ENCODE results near the gene ZNF460.
"Not testable (repeated sequence)": the region's sequence is repeated elsewhere in the genome, so short reads cannot be mapped to it uniquely, and the experiment has no call there.

ZNF460 gene

DNA sequence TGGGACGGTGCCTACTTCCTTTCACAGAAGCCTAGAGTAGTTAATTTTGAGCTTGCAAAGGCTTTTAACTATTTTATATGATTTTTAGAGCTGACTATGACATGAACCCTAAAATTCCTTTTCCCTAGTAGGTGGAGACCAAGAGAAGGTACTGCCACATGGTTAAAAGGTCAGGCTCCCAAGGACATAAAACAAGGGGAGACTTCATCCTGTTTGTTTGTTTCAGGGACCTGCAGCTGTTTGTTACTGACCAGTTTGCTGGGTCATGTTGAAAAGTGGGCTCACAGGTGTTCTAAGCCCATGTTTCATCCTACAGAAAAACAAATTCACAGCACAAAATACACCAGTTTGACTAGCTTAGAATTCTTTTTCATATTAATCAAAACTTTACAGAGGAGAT is 3.9 kb upstream of the ZNF460 start:
- Histone ChIP-seq H3K36me3 (ENCODE audit: control insufficient read depth in 5 of 5, insufficient read depth in 5 of 5, low read length in 5 of 5) (peaks cover 0 to 3% (median 3%) of the 10 kb centered on the region in 5 donors), H3K27ac (ENCODE audit: low read depth, low read length) (no peak overlapping the region), H3K9me3 (ENCODE audit: control insufficient read depth in 5 of 5, low read length in 5 of 5) (no peaks in the 10 kb centered on the region), H3K9ac (ENCODE audit: low read length in 5 of 5) (no peak overlapping the region), H3K4me3 (ENCODE audit: low read depth in 1 of 5, low read length in 5 of 5) (no peak overlapping the region), H3K4me1 (ENCODE audit: control insufficient read depth in 5 of 5, insufficient read depth in 5 of 5, low read length in 5 of 5) (peaks cover 0 to 18% (median 13%) of the 10 kb centered on the region in 5 donors), H3K27me3 (ENCODE audit: control insufficient read depth in 5 of 5, insufficient read depth in 4 of 5, low read length in 5 of 5) (no peaks in the 10 kb centered on the region)

DNA sequence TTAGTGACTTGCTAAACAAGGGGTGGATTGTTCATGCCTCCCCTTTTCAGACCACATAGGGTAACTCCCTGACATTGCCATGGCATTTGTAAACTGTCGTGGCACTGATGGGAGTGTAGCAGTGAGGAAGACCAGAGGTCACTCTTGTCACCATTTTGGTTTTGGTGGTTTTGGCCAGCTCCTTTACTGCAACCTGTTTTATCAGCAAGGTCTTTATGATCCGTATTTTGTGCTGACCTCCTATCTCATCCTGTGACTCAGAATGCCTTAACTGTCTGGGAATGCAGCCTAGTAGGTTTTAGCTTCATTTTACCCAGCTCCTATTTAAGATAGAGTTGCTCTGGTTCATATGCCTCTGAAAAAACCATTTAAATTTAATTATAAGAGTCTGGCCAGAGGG is 1.8 kb upstream of the ZNF460 start:
- not testable (repeated sequence) for H3K9ac ChIP-seq (ENCODE audit: low read length in 5 of 5); H3K9me3 ChIP-seq (ENCODE audit: control insufficient read depth in 5 of 5, low read length in 5 of 5); H3K4me3 ChIP-seq (ENCODE audit: low read depth in 1 of 5, low read length in 5 of 5); H3K36me3 ChIP-seq (ENCODE audit: control insufficient read depth in 5 of 5, insufficient read depth in 5 of 5, low read length in 5 of 5); H3K27ac ChIP-seq (ENCODE audit: low read depth, low read length); H3K27me3 ChIP-seq (ENCODE audit: control insufficient read depth in 5 of 5, insufficient read depth in 4 of 5, low read length in 5 of 5)
- peaks cover 5 to 33% (median 28%) of the 10 kb centered on the region in 5 donors for H3K4me1 ChIP-seq (ENCODE audit: control insufficient read depth in 5 of 5, insufficient read depth in 5 of 5, low read length in 5 of 5)

DNA sequence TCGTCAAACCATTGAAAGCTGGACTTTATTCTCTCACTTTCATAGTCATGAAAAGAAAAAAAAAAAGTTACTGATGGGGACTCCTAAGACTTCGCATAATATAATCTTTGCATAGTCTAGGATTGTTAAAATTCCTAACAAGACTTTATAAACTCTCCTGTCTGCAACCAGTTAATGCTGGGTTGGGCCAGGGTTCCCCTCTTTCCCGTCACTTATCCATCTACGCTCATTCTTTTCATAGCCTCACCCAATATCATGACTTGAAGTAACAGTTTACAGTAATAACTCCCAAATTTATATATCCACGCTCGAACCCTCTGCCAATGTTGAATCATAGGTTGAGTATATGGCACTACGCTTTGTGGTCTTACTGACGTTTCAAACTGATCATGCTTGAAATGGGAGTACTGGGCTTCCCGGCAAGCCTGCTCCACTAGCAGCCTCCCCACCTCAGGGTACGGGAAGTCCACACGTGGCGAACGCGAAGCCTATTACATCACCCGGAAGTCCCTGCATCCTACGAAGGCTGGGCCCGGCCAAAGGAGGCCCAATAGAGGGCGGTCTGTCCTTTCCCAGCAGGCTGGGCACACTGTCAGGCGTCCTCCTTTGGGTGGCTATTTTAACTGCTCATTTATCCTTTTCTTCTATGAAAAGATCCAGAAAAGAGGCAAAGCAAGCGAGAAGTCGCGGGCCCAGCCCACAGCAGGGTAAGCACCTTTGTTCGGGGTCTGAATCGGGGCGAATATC is 694 bp upstream of the ZNF460 start:
- peak overlapping the region; percentile 95 to 100 (median 98) for H3K9ac ChIP-seq (ENCODE audit: low read length in 5 of 5)
- no peaks in the 10 kb centered on the region for H3K9me3 ChIP-seq (ENCODE audit: control insufficient read depth in 5 of 5, low read length in 5 of 5)
- H3K27me3 ChIP-seq (ENCODE audit: control insufficient read depth in 5 of 5, insufficient read depth in 4 of 5, low read length in 5 of 5): no peaks in the 10 kb centered on the region
- H3K36me3 ChIP-seq (ENCODE audit: control insufficient read depth in 5 of 5, insufficient read depth in 5 of 5, low read length in 5 of 5): peaks cover 0 to 16% (median 9%) of the 10 kb centered on the region in 5 donors
- H3K4me1 ChIP-seq (ENCODE audit: control insufficient read depth in 5 of 5, insufficient read depth in 5 of 5, low read length in 5 of 5): peaks cover 5 to 33% (median 28%) of the 10 kb centered on the region in 5 donors
- H3K27ac ChIP-seq (ENCODE audit: low read depth, low read length): peak overlapping the region; percentile 99
- peak overlapping the region; percentile 72 to 98 (median 95) for H3K4me3 ChIP-seq (ENCODE audit: low read depth in 1 of 5, low read length in 5 of 5)

DNA sequence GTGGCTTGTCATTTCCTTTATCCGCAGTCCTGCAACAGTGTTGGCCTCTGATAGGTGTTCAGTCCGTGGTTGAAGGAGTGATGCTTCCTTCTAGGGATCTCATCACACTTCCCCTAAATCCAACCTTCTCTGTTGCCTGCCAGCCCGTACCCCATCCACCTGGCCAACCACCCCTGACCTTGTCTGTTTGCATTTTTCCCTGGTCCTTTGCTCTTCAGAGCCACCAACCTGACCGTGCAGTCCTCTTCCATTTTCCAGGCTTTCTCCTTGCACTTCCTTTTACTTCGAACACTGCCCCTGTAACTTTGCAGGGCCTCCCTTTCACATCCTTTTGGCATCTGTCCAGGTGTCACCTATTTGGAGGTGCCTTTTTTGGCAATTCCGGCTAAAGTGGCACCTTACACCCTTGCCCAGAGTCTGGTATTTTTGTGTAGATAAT is 696 bp downstream of the ZNF460 start:
- H3K27me3 ChIP-seq (ENCODE audit: control insufficient read depth in 5 of 5, insufficient read depth in 4 of 5, low read length in 5 of 5): no peaks in the 10 kb centered on the region
- peaks cover 5 to 28% (median 21%) of the 10 kb centered on the region in 5 donors for H3K36me3 ChIP-seq (ENCODE audit: control insufficient read depth in 5 of 5, insufficient read depth in 5 of 5, low read length in 5 of 5)
- H3K9me3 ChIP-seq (ENCODE audit: control insufficient read depth in 5 of 5, low read length in 5 of 5): no peaks in the 10 kb centered on the region
- H3K27ac ChIP-seq (ENCODE audit: low read depth, low read length): peak overlapping the region; percentile 99
- peaks cover 5 to 33% (median 28%) of the 10 kb centered on the region in 5 donors for H3K4me1 ChIP-seq (ENCODE audit: control insufficient read depth in 5 of 5, insufficient read depth in 5 of 5, low read length in 5 of 5)
- H3K9ac ChIP-seq (ENCODE audit: low read length in 5 of 5): peak overlapping the region; percentile 78 to 100 (median 98)
- peak overlapping the region; percentile 72 to 98 (median 95) for H3K4me3 ChIP-seq (ENCODE audit: low read depth in 1 of 5, low read length in 5 of 5)

DNA sequence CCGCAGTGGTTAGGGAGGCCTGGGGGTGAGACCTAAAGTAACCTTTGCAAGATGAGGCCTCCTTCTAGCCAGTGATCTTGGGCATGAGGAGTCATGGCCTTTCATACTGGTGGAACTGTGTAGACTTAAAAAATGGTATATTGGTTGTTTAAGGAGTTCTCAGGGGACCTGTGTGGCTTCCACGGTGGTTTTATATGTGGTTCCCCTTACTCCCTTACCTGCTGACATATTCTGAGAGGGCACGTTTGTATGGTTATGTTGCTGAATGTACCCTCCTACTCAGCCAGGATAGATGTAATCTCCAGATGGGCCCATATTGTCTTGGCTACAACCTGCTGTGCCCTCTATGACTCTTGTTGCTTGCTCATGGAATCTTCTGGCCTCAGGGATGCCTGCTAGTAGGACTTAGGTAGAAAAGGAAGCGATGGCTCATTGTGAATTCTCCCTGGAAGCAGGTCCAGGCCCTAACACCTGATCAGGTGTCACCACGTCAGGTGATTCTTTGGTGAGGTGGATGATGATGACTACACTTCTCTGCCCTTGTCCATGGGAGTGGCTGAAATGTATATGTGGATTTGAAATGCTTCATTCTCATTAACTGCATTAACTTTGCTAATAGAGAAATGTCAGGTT is 1.8 kb downstream of the ZNF460 start:
- H3K9me3 ChIP-seq (ENCODE audit: control insufficient read depth in 5 of 5, low read length in 5 of 5): no peaks in the 10 kb centered on the region
- peak overlapping the region; percentile 23 to 62 (median 39) for H3K9ac ChIP-seq (ENCODE audit: low read length in 5 of 5)
- H3K27me3 ChIP-seq (ENCODE audit: control insufficient read depth in 5 of 5, insufficient read depth in 4 of 5, low read length in 5 of 5): no peaks in the 10 kb centered on the region
- H3K4me1 ChIP-seq (ENCODE audit: control insufficient read depth in 5 of 5, insufficient read depth in 5 of 5, low read length in 5 of 5): peaks cover 5 to 33% (median 28%) of the 10 kb centered on the region in 5 donors
- H3K27ac ChIP-seq (ENCODE audit: low read depth, low read length): peak overlapping the region; percentile 27
- peaks cover 12 to 39% (median 32%) of the 10 kb centered on the region in 5 donors for H3K36me3 ChIP-seq (ENCODE audit: control insufficient read depth in 5 of 5, insufficient read depth in 5 of 5, low read length in 5 of 5)
- peak overlapping the region; percentile 5 to 30 (median 13) for H3K4me3 ChIP-seq (ENCODE audit: low read depth in 1 of 5, low read length in 5 of 5)

DNA sequence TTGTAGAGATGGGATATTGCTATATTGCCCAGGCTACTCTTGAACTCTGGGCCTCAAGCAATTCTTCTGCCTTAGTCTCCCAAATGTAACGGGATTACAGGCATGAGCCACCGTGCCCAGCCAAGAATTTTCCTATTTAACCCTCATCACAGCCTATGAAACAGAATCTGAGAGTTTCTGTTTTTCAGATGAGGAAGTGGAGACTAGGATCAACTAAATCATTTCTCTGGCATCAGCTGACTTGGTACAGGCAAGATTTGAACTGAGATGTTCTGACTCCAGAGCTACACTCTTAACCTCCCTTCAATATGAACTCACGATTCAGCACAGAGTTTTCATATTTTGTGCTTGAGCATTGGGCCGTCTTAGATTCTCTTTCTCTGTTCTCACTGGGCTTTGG is 8.1 kb downstream of the ZNF460 start:
- Histone ChIP-seq H3K9ac (ENCODE audit: low read length in 5 of 5) (no peak overlapping the region), H3K4me1 (ENCODE audit: control insufficient read depth in 5 of 5, insufficient read depth in 5 of 5, low read length in 5 of 5) (peaks cover 0 to 11% (median 0%) of the 10 kb centered on the region in 5 donors), H3K27me3 (ENCODE audit: control insufficient read depth in 5 of 5, insufficient read depth in 4 of 5, low read length in 5 of 5) (no peaks in the 10 kb centered on the region), H3K27ac (ENCODE audit: low read depth, low read length) (no peak overlapping the region), H3K36me3 (ENCODE audit: control insufficient read depth in 5 of 5, insufficient read depth in 5 of 5, low read length in 5 of 5) (peaks cover 48 to 95% (median 86%) of the 10 kb centered on the region in 5 donors), H3K4me3 (ENCODE audit: low read depth in 1 of 5, low read length in 5 of 5) (no peak overlapping the region), H3K9me3 (ENCODE audit: control insufficient read depth in 5 of 5, low read length in 5 of 5) (peaks cover 5 to 15% (median 11%) of the 10 kb centered on the region in 5 donors)

DNA sequence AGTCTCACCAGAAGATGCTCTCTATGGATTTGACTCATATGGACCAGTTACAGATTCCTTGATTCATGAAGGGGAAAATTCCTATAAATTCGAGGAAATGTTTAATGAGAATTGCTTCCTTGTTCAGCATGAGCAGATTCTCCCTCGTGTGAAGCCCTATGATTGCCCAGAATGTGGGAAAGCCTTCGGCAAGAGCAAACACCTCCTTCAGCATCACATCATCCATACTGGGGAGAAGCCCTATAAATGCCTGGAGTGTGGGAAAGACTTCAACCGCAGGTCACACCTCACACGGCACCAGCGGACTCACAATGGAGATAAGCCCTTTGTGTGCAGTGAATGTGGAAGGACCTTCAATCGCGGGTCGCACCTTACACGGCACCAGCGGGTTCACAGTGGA is 10.7 kb downstream of the ZNF460 start:
- H3K36me3 ChIP-seq (ENCODE audit: control insufficient read depth in 5 of 5, insufficient read depth in 5 of 5, low read length in 5 of 5): peaks cover 54 to 84% (median 76%) of the 10 kb centered on the region in 5 donors
- no peaks in the 10 kb centered on the region for H3K27me3 ChIP-seq (ENCODE audit: control insufficient read depth in 5 of 5, insufficient read depth in 4 of 5, low read length in 5 of 5)
- H3K9ac ChIP-seq (ENCODE audit: low read length in 5 of 5): peak overlapping the region in 1 of 5 donors; percentile 23
- no peak overlapping the region for H3K27ac ChIP-seq (ENCODE audit: low read depth, low read length)
- peaks cover 0 to 11% (median 0%) of the 10 kb centered on the region in 5 donors for H3K4me1 ChIP-seq (ENCODE audit: control insufficient read depth in 5 of 5, insufficient read depth in 5 of 5, low read length in 5 of 5)
- H3K4me3 ChIP-seq (ENCODE audit: low read depth in 1 of 5, low read length in 5 of 5): peak overlapping the region in 1 of 5 donors; percentile 24
- peaks cover 5 to 17% (median 14%) of the 10 kb centered on the region in 5 donors for H3K9me3 ChIP-seq (ENCODE audit: control insufficient read depth in 5 of 5, low read length in 5 of 5)

DNA sequence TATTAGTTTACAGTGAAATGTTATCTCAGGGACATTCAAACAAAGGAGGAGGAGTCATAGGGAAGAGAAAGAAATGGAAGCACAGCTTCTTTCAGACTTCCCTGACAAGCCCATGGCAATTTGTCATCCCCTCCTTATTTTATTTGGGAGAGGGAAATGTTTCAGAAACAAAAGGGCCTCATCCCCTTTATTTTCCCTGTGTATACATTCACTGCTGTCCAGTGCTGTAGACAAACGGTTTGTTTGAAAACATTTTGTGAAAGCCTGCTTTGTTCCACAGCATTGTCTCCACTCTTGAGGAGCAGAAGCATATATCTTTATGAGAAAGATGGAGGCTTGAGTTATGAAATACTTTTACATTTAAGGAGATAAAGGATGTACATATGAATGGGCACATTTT is 12.3 kb downstream of the ZNF460 start:
- H3K27me3 ChIP-seq (ENCODE audit: control insufficient read depth in 5 of 5, insufficient read depth in 4 of 5, low read length in 5 of 5): no peaks in the 10 kb centered on the region
- no peak overlapping the region for H3K27ac ChIP-seq (ENCODE audit: low read depth, low read length)
- H3K36me3 ChIP-seq (ENCODE audit: control insufficient read depth in 5 of 5, insufficient read depth in 5 of 5, low read length in 5 of 5): peaks cover 46 to 69% (median 65%) of the 10 kb centered on the region in 5 donors
- no peak overlapping the region for H3K9ac ChIP-seq (ENCODE audit: low read length in 5 of 5)
- peaks cover 5 to 17% (median 14%) of the 10 kb centered on the region in 5 donors for H3K9me3 ChIP-seq (ENCODE audit: control insufficient read depth in 5 of 5, low read length in 5 of 5)
- no peak overlapping the region for H3K4me3 ChIP-seq (ENCODE audit: low read depth in 1 of 5, low read length in 5 of 5)
- H3K4me1 ChIP-seq (ENCODE audit: control insufficient read depth in 5 of 5, insufficient read depth in 5 of 5, low read length in 5 of 5): peaks cover 0 to 11% (median 0%) of the 10 kb centered on the region in 5 donors

DNA sequence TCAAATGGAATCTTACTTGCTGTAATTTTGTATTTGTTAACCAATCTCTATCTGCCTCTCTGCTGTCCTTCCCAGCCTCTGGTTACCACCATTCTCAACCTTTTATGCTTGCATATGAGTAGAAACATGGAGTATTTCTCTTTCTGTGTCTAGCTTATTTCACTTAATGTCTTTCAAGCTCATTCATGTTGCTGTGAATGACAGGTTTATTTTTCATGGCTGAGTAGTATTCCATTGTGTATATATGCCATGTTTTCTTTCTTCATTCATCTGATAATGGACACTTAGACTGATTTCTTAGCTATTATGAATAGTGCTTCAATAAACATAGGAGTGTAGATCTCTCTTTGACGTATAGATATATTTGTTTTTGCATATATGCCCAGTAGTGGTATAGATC is 13.4 kb downstream of the ZNF460 start:
- Histone ChIP-seq H3K9ac (ENCODE audit: low read length in 5 of 5) (no peak overlapping the region), H3K27me3 (ENCODE audit: control insufficient read depth in 5 of 5, insufficient read depth in 4 of 5, low read length in 5 of 5) (no peaks in the 10 kb centered on the region), H3K4me3 (ENCODE audit: low read depth in 1 of 5, low read length in 5 of 5) (no peak overlapping the region), H3K27ac (ENCODE audit: low read depth, low read length) (no peak overlapping the region), H3K36me3 (ENCODE audit: control insufficient read depth in 5 of 5, insufficient read depth in 5 of 5, low read length in 5 of 5) (peaks cover 39 to 57% (median 54%) of the 10 kb centered on the region in 5 donors), H3K4me1 (ENCODE audit: control insufficient read depth in 5 of 5, insufficient read depth in 5 of 5, low read length in 5 of 5) (peaks cover 0 to 11% (median 0%) of the 10 kb centered on the region in 5 donors), H3K9me3 (ENCODE audit: control insufficient read depth in 5 of 5, low read length in 5 of 5) (peaks cover 5 to 17% (median 14%) of the 10 kb centered on the region in 5 donors)

DNA sequence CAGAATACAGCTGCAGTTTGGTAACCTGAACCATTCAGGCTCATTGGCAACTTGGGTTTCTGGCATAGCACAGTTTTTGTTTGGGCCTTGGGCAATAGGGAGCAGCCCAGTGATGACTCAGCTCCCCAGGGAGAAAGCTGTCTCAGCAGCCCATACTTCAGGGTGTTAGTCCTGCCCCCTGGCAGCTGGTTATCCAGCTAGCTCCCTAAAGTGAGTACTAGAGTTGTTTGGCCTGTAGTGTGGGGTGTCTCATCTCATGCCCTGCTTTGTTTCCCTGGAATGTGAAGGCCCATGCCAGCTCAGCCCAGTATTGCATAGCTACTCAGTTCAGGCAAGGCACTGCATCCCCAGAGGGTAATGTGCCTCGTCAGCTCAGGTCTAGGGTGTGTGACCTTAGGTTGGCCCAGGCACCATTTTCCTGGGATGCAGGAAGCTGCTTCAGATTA is 21.8 kb downstream of the ZNF460 start:
- H3K4me3 ChIP-seq (ENCODE audit: low read depth in 1 of 5, low read length in 5 of 5): peak overlapping the region in 1 of 5 donors; percentile 3
- no peak overlapping the region for H3K9ac ChIP-seq (ENCODE audit: low read length in 5 of 5)
- H3K27ac ChIP-seq (ENCODE audit: low read depth, low read length): peak overlapping the region; percentile 73
- no peaks in the 10 kb centered on the region for H3K9me3 ChIP-seq (ENCODE audit: control insufficient read depth in 5 of 5, low read length in 5 of 5)
- peaks cover 7 to 15% (median 14%) of the 10 kb centered on the region in 5 donors for H3K4me1 ChIP-seq (ENCODE audit: control insufficient read depth in 5 of 5, insufficient read depth in 5 of 5, low read length in 5 of 5)
- no peaks in the 10 kb centered on the region for H3K27me3 ChIP-seq (ENCODE audit: control insufficient read depth in 5 of 5, insufficient read depth in 4 of 5, low read length in 5 of 5)
- peaks cover 0 to 17% (median 10%) of the 10 kb centered on the region in 5 donors for H3K36me3 ChIP-seq (ENCODE audit: control insufficient read depth in 5 of 5, insufficient read depth in 5 of 5, low read length in 5 of 5)
